Measurements from ENCODE around the gene GUCA2B. TPM values are rescaled to one million over a fixed set of nuclear protein-coding genes. Genes with fewer than 3 reads are reported as not detected.

GUCA2B gene
- total RNA-seq, 1 donor from 2014 or later, result not detected

DNA sequence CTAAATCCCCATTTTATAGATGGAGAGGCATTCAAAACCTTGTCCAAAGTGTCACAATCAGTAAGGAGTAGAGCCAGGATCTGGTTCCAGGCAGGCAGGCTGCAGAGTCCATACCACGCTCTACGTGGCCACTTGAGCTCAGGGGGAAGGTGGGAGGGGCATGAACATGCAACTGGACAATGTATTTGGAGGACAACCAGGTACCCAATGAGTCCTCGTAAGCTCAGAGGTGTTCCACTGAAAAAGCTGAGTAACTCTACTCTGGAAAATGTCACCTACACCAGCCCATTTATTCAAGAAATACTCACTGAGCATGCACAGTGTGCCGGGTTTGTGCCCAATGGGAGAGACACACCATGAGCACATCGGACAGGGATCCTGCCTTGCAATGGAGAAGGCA, 11.2 kb upstream of the GUCA2B start:
- DNase-seq (ENCODE audit: low spot score), result no peak
- intact Hi-C loops (cut with DNase I), result no loop called here

- intact Hi-C loops (cut with DNase I), result no loop called here
- DNase-seq (ENCODE audit: low spot score), result no peak
Measured at GRCh38 chr1:42142894-42143675, 10.1 kb upstream of the GUCA2B start.

DNA sequence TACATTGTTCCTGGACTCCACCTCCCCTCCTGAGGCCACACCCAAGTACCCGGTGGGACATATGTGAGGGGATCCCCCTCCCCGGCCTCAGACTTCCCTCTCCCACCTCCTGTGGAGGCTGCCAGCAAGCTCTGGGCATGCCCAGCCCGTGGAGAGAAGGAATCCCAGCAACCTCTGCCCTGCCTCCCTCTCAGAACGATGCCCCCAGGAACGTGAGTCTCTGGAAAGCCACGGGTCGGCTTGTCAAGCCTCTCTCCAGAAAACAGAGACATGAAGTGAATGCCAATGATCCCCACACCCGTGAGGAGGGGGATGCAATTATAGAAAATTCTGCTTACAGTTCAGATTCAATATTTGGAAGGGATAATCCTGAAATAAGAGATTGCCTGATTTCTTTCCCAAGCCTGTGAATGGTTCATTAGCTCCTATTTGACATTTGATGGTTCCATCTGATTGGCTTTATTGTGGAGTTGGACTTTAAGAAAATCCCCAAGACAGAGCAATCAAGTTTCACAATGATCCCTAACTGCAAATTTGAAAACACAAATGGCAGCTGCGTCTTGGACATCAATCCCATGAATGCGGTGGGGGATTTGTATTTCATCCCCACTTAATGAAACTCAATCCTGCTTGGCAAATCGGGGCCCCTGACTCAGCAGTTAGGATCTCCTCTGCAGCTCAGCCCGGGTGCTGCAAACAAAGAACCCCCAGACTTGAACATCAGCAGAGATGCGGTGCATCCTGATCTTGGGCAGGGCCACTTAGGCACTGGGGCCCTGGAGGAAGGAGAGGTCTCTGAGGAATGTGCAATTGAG, 9.1 kb upstream of the GUCA2B start:
- intact Hi-C loops (cut with DNase I), result no loop called here
- no peak for DNase-seq (ENCODE audit: low spot score)

- intact Hi-C loops (cut with DNase I), result loop anchor here (5.0 kb wide), 1 partner anchor 602 kb away; no protein-coding TSS in a partner anchor
- DNase-seq (ENCODE audit: low spot score), result no peak
Measured at GRCh38 chr1:42144711-42145388, 8.4 kb upstream of the GUCA2B start.

DNA sequence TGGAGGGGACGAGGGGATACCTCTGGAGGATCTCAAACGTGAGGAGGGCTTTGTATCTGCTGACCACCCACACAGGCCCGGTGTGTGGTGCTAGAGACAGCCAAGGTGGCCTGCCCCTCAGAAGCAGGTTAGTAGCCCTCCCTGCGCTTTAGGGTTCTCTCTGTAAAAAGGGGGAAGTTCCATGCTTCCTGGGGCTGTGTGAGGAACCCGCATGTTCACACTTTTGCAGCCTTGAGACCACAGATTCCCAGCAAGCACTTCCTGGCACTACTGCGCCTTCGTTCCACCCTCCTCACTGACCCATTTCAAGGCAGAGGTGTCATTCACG, 7.9 kb upstream of the GUCA2B start:
- no peak for DNase-seq (ENCODE audit: low spot score)
- intact Hi-C loops (cut with DNase I), result loop anchor here (5.0 kb wide), 1 partner anchor 602 kb away; no protein-coding TSS in a partner anchor

DNA sequence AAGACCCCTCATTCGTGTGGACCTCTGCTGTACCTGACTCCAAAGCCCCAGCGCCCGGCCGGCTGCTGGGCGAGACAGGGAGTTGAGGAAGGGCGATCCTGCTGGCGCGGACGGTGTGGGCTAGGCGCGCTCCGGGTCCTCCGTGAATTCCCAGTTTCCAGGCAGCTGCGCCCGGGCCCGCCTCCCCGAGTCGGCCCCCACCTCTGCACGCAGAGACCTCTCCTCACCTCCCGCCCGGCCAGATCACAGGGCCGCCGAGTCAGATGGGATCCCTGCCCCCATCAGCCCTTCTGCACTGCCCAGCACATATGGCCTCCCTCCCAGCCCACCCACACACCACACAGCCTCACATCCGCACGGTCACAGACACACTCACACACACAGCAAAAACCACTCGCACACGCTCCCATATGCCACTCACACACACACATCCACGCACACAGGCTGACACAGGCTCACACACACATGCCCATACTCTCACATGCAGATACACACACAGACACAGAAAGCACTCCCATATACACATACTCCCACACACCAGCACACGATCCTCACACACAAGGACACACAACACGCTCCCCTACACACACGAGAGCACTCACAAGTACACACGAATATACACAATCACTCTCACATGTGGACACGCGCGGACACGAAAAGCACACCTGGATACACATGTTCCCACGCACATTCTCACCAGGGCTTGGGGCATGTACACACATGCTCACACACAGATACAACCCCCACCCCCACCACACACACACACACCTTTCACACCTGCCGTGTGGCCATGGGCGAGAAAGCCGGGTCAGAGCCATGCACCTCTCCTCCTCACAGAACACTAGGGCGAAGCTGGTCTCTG, 7.2 kb upstream of the GUCA2B start:
- DNase-seq (ENCODE audit: low spot score), result no peak
- intact Hi-C loops (cut with DNase I), result loop anchor here (1.0 to 5.0 kb wide), 2 partner anchors 27 to 601 kb away; no protein-coding TSS in a partner anchor

GRCh38 chr1:42146626-42147320, 6.4 kb upstream of the GUCA2B start:
- no peak for DNase-seq (ENCODE audit: low spot score)
- intact Hi-C loops (cut with DNase I), result loop anchor here (1.0 to 5.0 kb wide), 2 partner anchors 27 to 601 kb away; no protein-coding TSS in a partner anchor

GRCh38 chr1:42148166-42148565, 5.0 kb upstream of the GUCA2B start:
- intact Hi-C loops (cut with DNase I), result loop anchor here (5.0 kb wide), 1 partner anchor 599 kb away; no protein-coding TSS in a partner anchor
- DNase-seq (ENCODE audit: low spot score), result no peak

DNA sequence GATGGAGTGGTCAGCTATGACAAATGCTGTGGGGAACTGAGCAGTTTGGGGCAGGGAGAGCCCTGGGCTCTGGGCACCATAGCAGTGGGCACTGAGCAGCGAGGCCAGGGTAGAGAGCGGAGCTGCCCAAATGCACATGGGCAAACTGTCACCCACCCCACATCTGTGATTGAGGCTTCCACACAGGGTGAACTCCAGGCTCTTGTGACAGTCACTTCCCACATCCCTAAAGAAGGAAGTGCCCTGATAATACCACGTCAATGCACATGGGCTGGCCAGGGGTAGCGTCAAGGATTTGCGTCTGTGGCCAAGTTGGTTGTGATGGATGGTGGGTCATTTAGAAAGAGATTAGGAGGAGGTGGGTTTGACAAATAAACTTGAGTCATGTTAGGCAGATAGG, 2.6 kb upstream of the GUCA2B start:
- DNase-seq (ENCODE audit: low spot score), result no peak
- intact Hi-C loops (cut with DNase I), result no loop called here

DNA sequence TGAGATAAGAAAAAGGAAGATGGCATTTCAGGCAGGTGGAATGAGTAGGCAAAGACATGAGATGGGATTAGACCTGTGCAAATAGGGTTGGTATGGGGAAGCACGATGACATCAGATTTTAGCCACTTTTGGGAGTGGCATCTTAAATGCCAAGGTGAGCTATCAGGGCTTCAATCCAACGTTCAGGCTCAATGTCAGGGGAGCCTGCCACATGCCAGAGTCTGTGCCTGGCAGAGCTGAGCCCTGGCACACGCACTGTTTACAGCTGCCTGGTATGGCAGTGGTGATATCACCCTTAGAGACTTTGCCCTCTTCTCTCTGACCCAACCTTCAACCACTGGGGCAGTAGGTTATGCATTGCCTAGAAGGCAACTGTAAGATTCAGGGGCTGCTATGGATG, 1.1 kb upstream of the GUCA2B start:
- intact Hi-C loops (cut with DNase I), result no loop called here
- no peak for DNase-seq (ENCODE audit: low spot score)

- DNase-seq (ENCODE audit: low spot score), result no peak
Measured at GRCh38 chr1:42153624-42154023, 414 bp downstream of the GUCA2B start.

GRCh38 chr1:42154685-42155084, 1.5 kb downstream of the GUCA2B start:
- DNase-seq (ENCODE audit: low spot score), result no peak
- intact Hi-C loops (cut with DNase I), result no loop called here

More at GRCh38 chr1:42153624-42154023, 414 bp downstream of the GUCA2B start:
- intact Hi-C loops (cut with DNase I), result no loop called here

GRCh38 chr1:42155362-42155761, 2.2 kb downstream of the GUCA2B start:
- DNase-seq (ENCODE audit: low spot score), result no peak
- intact Hi-C loops (cut with DNase I), result no loop called here

DNA sequence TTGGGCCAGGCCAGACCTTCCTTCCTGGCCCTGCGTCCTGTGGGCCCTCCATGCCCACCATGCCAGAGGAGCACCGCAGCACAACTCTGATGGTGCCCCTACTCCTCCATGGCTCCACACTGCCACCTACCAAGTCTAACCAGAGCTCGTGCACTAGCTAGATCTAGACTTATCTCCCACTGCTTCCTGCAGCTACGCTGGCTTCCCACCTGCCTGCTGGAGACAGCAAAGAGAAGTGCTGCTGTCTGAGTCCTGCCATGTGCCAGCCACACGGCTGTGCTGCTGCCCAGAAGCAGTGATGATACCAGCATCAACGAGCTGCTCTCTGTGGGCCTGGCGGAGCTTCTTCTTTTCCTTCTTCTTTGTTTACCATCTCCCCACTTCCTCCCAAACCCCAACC, 4.5 kb downstream of the GUCA2B start:
- intact Hi-C loops (cut with DNase I), result no loop called here

GRCh38 chr1:42158189-42158588, 5.0 kb downstream of the GUCA2B start:
- intact Hi-C loops (cut with DNase I), result no loop called here
- no peak for DNase-seq (ENCODE audit: low spot score)

More for the DNA sequence above, 4.5 kb downstream of the GUCA2B start:
- no peak for DNase-seq (ENCODE audit: low spot score)

DNA sequence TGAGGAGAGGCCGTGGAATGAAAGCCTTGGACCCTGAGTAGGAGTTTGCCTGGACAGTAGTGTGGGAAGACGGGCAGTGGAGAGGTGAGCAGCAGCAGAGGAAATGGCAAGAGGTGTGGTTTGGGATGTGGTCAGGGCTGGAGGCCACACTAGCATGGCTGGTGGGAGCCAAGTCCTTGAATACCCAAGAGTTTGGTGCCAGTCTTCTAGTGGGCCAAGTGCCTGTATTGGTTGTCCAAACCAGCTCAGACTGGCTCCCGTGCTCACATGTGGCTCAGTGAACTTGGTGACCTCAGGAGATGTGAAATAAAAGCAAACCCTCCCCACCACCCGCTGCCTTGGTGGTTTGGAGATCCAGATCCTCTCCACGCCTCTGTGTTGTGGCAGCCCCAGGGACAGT, 9.0 kb downstream of the GUCA2B start:
- DNase-seq (ENCODE audit: low spot score), result no peak
- intact Hi-C loops (cut with DNase I), result no loop called here

DNA sequence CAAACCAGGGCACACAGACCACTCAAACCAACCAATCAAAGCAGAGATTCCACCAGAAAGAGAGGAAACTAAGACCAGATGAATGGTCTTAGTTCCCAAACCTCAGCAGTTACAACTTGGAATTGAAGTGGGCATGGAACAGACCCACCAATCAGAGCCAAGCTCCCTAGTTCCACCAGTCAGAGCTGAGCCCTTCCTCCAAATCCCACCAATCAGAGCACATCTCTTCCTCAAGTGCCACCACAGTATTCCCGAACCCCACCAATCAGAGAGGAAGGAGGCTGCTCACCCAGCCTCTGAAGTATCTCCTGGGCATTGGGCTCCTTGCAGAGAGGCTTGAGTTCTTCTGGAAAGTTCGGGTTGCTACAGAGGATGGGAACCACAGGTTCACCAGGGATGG, 9.9 kb downstream of the GUCA2B start:
- intact Hi-C loops (cut with DNase I), result no loop called here
- no peak for DNase-seq (ENCODE audit: low spot score)
